OCI-LY7 (cell line): ENCODE measurements around the gene CATSPERB.

Experiments
- CTCF ChIP-seq: fragments of 200-600 bp; sonication (generic); conservative IDR thresholded peaks from 2 replicates; pipeline ENCODE4 v1.5.1; 2014; ENCODE audit warnings: mild to moderate bottlenecking, antibody characterized with exemption, low read length, moderate library complexity, mixed read lengths
- EZH2phosphoT487 ChIP-seq: fragments of 200-600 bp; sonication (generic); IDR thresholded peaks from 2 replicates; pipeline ENCODE4 v1.6.1; 2018; ENCODE audit warnings: low read depth, borderline replicate concordance, mild to moderate bottlenecking, mixed run types, antibody characterized with exemption, low read length, moderate library complexity, mixed read lengths

- TF ChIP-seq CTCF (no peak), EZH2phosphoT487 (no peak)
These were observed 8.4 kb downstream of the CATSPERB start for GRCh38 chr14:91723501-91723900.
